Neural crest cell (in vitro differentiated cells): ENCODE results near the gene KIF17. TPM values are rescaled to one million over a fixed set of nuclear protein-coding genes. Genes with fewer than 3 reads are reported as not detected.

Experiments used
- DNase-seq: peaks from one replicate; pipeline ENCODE4 v3.0.0; 2021; ENCODE audit warnings: low read depth, mixed read lengths, low spot score
- H3K27ac Mint-ChIP-seq: one replicate; pipeline ENCODE4 v1.8.0; 2021; ENCODE audit warnings: mild to moderate bottlenecking, mixed read lengths; ENCODE audit not compliant: unreplicated experiment
- H3K27me3 Mint-ChIP-seq: 2 replicates; pipeline ENCODE4 v1.8.0; 2021; ENCODE audit warnings: low read depth, mild to moderate bottlenecking, mixed read lengths
- H3K36me3 Mint-ChIP-seq: 2 replicates; pipeline ENCODE4 v1.8.0; 2021; ENCODE audit warnings: low read depth, mild to moderate bottlenecking, mixed read lengths
- H3K4me1 Mint-ChIP-seq: 2 replicates; pipeline ENCODE4 v1.8.0; 2021; ENCODE audit warnings: mixed read lengths
- H3K4me3 Mint-ChIP-seq: one replicate; pipeline ENCODE4 v1.8.0; 2021; ENCODE audit warnings: mild to moderate bottlenecking, mixed read lengths
- H3K9me3 Mint-ChIP-seq: 2 replicates; pipeline ENCODE4 v1.8.0; 2021; ENCODE audit warnings: mixed read lengths
- CTCF ChIP-seq: fragments of 200-600 bp; sonication (generic); conservative IDR thresholded peaks from 2 replicates; pipeline ENCODE4 v1.5.0; 2021; ENCODE audit warnings: antibody characterized with exemption, mild to moderate bottlenecking
- total RNA-seq: library from RNA; stranded (reverse); gene quantifications from 2 replicates; pipeline ENCODE4 v1.2.1, GENCODE V29; 2021

Gene KIF17
- total RNA-seq, 1 donor from 2014 or later = 1.6 TPM

GRCh38 chr1:20723537-20724363, 5.9 kb upstream of the KIF17 start:
- no peak for DNase-seq
- Mint-ChIP-seq H3K27me3 (peaks cover 24% of the 10 kb centered on the region), H3K27ac (no peak overlapping the region), H3K36me3 (no peaks in the 10 kb centered on the region), H3K9me3 (no peaks in the 10 kb centered on the region), H3K4me3 (no peak overlapping the region), H3K4me1 (peaks cover 11% of the 10 kb centered on the region)
- no peak for TF ChIP-seq CTCF

- peaks cover 24% of the 10 kb centered on the region for H3K27me3 Mint-ChIP-seq
- no peak overlapping the region for H3K27ac Mint-ChIP-seq
- no peak for DNase-seq
- no peaks in the 10 kb centered on the region for H3K9me3 Mint-ChIP-seq
- H3K36me3 Mint-ChIP-seq = no peaks in the 10 kb centered on the region
- H3K4me1 Mint-ChIP-seq = peaks cover 10% of the 10 kb centered on the region
- TF ChIP-seq CTCF = no peak
- no peak overlapping the region for H3K4me3 Mint-ChIP-seq
Measured at GRCh38 chr1:20723159-20723536, 5.3 kb upstream of the KIF17 start.

- H3K36me3 Mint-ChIP-seq = no peaks in the 10 kb centered on the region
- no peak for TF ChIP-seq CTCF
- H3K9me3 Mint-ChIP-seq = no peaks in the 10 kb centered on the region
- H3K4me1 Mint-ChIP-seq = peaks cover 12% of the 10 kb centered on the region
- peak overlapping the region; percentile 4 for H3K4me3 Mint-ChIP-seq
- H3K27me3 Mint-ChIP-seq = peaks cover 29% of the 10 kb centered on the region
- no peak for DNase-seq
- no peak overlapping the region for H3K27ac Mint-ChIP-seq
Measured at GRCh38 chr1:20721117-20722061, 3.6 kb upstream of the KIF17 start.

- H3K4me3 Mint-ChIP-seq = no peak overlapping the region
Measured at GRCh38 chr1:20720631-20721091, 2.9 kb upstream of the KIF17 start.

More at GRCh38 chr1:20720631-20721091, 2.9 kb upstream of the KIF17 start:
- H3K4me1 Mint-ChIP-seq = peaks cover 15% of the 10 kb centered on the region
- H3K27ac Mint-ChIP-seq = no peak overlapping the region
- peaks cover 32% of the 10 kb centered on the region for H3K27me3 Mint-ChIP-seq
- DNase-seq = no peak
- no peak for TF ChIP-seq CTCF
- H3K36me3 Mint-ChIP-seq = no peaks in the 10 kb centered on the region
- H3K9me3 Mint-ChIP-seq = no peaks in the 10 kb centered on the region
